ENCODE measurements around the gene CD177.

The CD177 gene

DNA sequence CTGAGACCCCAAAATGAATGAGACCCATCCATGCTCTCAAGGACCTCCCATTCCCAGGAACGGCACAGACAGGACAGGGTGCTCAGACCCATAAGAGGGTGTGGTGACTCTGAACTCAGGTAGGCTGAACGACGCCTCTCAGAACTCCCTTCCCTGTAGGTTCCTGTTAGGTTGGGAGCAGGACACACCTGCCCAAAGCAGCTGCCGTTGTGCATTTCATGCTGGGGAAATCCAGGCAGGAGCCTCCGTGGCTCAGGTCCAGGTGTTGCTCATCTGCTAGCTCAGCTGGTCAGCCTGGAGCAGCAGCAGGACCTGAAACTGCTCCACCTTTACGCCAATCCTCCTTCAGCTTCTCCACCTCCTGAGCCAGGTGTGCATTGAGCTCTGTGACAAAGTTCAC, 42.1 kb downstream of the CD177 start:
- POLR2A ChIA-PET = no interaction called here
- DNase-seq (ENCODE audit: low read depth, low spot score) = no peak
- no peak overlapping the region for H3K4me3 ChIP-seq (ENCODE audit: low read depth, low read length)
- CTCF ChIA-PET = no interaction called here
- TF ChIP-seq CTCF (IDR thresholded peaks at IDR 0.05; ENCODE audit: insufficient read depth, low read length, missing control alignments) = no peak

- no peak overlapping the region for H3K4me3 ChIP-seq (ENCODE audit: low read depth, low read length)
- POLR2A ChIA-PET = no interaction called here
- TF ChIP-seq CTCF (IDR thresholded peaks at IDR 0.05; ENCODE audit: insufficient read depth, low read length, missing control alignments) = no peak
- CTCF ChIA-PET = no interaction called here
- DNase-seq (ENCODE audit: low read depth, low spot score) = no peak
Observed at GRCh38 chr19:43406297-43406696, 52.8 kb downstream of the CD177 start.

- no peak for DNase-seq (ENCODE audit: low read depth, low spot score)
- POLR2A ChIA-PET = no interaction called here
- TF ChIP-seq CTCF (IDR thresholded peaks at IDR 0.05; ENCODE audit: insufficient read depth, low read length, missing control alignments) = no peak
- no peak overlapping the region for H3K4me3 ChIP-seq (ENCODE audit: low read depth, low read length)
- CTCF ChIA-PET = no interaction called here
Observed at GRCh38 chr19:43407416-43408005, 54.0 kb downstream of the CD177 start.

DNA sequence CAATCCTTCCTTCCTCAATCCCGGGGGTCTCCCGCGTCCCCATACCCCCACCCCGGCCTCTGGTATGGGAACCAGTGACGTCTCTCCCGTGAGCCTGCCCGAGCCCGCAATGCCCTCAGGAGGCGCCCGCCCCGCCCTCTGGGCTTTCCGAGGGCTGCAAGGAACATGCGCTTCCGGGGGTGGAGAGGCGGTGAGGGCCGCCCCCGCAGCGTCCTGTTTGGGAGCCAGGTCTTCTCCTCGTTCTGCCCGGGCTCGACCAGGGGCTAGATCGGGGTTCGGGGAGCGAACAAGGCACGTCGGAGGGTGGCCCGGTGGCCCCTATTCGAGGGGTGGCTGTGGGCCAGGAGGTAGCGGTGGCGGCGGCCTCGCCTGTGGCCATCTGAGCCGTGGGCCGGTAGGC, 54.6 kb downstream of the CD177 start:
- CTCF ChIA-PET = no interaction called here
- H3K4me3 ChIP-seq (ENCODE audit: low read depth, low read length) = no peak overlapping the region
- POLR2A ChIA-PET = no interaction called here
- TF ChIP-seq CTCF (IDR thresholded peaks at IDR 0.05; ENCODE audit: insufficient read depth, low read length, missing control alignments) = no peak
- DNase-seq (ENCODE audit: low read depth, low spot score) = no peak

GRCh38 chr19:43409415-43409814, 55.9 kb downstream of the CD177 start:
- no peak for DNase-seq (ENCODE audit: low read depth, low spot score)
- POLR2A ChIA-PET = no interaction called here
- CTCF ChIA-PET = interaction anchor here (1.6 kb wide), 1 partner anchor 9 kb away, joined by 3 read pairs; no protein-coding TSS in a partner anchor
- no peak overlapping the region for H3K4me3 ChIP-seq (ENCODE audit: low read depth, low read length)
- TF ChIP-seq CTCF (IDR thresholded peaks at IDR 0.05; ENCODE audit: insufficient read depth, low read length, missing control alignments) = no peak

- no peak overlapping the region for H3K4me3 ChIP-seq (ENCODE audit: low read depth, low read length)
- no peak for TF ChIP-seq CTCF (IDR thresholded peaks at IDR 0.05; ENCODE audit: insufficient read depth, low read length, missing control alignments)
- CTCF ChIA-PET = interaction anchor here (1.4 to 2.4 kb wide), 2 partner anchors 12 to 13 kb away, joined by 3 to 5 read pairs; no protein-coding TSS in a partner anchor
- no peak for DNase-seq (ENCODE audit: low read depth, low spot score)
- POLR2A ChIA-PET = no interaction called here
Observed at GRCh38 chr19:43412441-43412840, 59.0 kb downstream of the CD177 start.

Data from AG04449 (cell line).